ENCODE data around the gene PAF1. TPM values are rescaled to one million over a fixed set of nuclear protein-coding genes. Genes with fewer than 3 reads are reported as not detected.
A peak's percentile ranks its signal among the peaks of the same experiment; 100 is the strongest.

PAF1 gene
- total RNA-seq, 1 donor from 2014 or later = 15.6 TPM

DNA sequence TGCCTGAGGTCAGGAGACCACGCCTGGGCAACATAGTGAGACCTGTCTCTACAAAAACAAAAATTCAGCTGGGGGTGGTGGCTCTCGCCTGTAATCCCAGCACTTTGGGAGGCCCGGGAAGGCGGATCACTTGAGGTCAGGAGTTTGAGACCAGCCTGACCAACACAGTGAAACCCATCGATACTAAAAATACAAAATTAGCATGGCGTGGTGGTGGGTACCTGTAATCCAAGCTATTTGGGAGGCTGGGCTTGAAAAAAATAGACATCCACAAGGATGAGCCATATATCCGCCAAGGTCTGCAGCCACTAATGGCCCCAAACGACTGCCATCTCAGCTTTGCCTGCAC lies 41.7 kb upstream of the PAF1 start:
- peaks cover 2% of the 10 kb centered on the region for H3K27me3 Mint-ChIP-seq (ENCODE audit: insufficient read depth, low read depth)

DNA sequence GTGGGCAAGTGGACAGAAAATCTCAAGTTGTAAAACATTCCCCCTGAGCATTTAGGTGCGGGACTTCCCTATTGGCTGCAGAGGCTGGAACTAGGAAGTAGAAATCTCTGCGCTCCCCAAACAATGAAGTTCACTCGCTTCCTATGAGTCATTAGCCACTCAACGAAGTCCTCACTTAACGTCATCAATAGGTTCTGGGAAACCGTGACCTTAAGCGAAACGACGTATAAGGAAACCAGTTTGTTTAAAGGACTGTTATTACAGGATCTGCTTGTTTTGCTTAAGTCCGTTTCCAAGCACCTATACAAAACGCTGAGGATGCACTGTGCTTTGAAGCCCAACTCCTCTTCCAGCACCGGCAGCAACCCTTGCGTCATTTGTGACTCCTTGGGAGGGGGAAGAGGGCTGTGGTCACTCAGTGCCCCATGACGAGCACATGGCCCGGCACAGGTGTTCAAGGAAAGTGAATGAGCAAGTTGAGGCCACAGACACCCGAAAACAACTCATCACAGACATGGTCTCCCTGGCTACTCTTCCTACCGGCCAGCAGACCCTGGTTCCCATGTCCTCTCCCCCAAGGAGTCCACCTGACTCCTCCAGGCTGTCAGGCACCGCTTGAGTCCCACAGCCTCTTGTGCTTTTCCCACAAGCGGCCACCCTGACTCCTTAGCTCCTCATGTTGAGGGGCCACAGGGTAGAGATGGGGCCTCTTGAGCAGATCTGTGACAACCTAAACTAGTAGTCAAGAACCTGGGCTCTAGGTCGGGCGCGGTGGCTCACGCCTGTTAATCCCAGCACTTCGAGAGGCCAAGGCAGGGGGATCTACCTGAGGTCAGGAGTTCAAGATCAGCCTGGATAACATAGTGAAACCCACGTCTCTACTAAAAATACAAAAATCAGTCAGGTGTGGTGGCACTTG lies 40.0 kb upstream of the PAF1 start:
- peaks cover 31% of the 10 kb centered on the region for H3K79me2 ChIP-seq (ENCODE audit: low read depth)
- peaks cover 2% of the 10 kb centered on the region for H3K27me3 Mint-ChIP-seq (ENCODE audit: insufficient read depth, low read depth)
- H3K36me3 Mint-ChIP-seq = peaks cover 21% of the 10 kb centered on the region
- H3K27ac ChIP-seq = peak overlapping the region; percentile 56
- peaks cover 32% of the 10 kb centered on the region for H4K20me1 ChIP-seq (ENCODE audit: low read depth)
- no peak overlapping the region for H3K4me3 Mint-ChIP-seq
- H3K9me3 ChIP-seq (ENCODE audit: low read depth) = no peaks in the 10 kb centered on the region
- peaks cover 21% of the 10 kb centered on the region for H3K4me1 ChIP-seq
- H3K4me1 Mint-ChIP-seq = peaks cover 36% of the 10 kb centered on the region
- no peak overlapping the region for H3K9ac ChIP-seq
- H3F3A ChIP-seq (ENCODE audit: low read depth) = peaks cover 76% of the 10 kb centered on the region
- DNase-seq (ENCODE audit: low spot score) = no peak
- TF ChIP-seq EZH2phosphoT487 (IDR thresholded peaks at IDR 0.05) = no peak
- TF ChIP-seq EZH2 (IDR thresholded peaks at IDR 0.05) = no peak
- TF ChIP-seq, protein P1, sequence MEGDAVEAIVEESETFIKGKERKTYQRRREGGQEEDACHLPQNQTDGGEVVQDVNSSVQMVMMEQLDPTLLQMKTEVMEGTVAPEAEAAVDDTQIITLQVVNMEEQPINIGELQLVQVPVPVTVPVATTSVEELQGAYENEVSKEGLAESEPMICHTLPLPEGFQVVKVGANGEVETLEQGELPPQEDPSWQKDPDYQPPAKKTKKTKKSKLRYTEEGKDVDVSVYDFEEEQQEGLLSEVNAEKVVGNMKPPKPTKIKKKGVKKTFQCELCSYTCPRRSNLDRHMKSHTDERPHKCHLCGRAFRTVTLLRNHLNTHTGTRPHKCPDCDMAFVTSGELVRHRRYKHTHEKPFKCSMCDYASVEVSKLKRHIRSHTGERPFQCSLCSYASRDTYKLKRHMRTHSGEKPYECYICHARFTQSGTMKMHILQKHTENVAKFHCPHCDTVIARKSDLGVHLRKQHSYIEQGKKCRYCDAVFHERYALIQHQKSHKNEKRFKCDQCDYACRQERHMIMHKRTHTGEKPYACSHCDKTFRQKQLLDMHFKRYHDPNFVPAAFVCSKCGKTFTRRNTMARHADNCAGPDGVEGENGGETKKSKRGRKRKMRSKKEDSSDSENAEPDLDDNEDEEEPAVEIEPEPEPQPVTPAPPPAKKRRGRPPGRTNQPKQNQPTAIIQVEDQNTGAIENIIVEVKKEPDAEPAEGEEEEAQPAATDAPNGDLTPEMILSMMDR (IDR thresholded peaks at IDR 0.05) = no peak
- H3K4me2 ChIP-seq = no peak overlapping the region
- no peak overlapping the region for H3K4me3 ChIP-seq
- no peaks in the 10 kb centered on the region for H3K9me3 Mint-ChIP-seq
- no peaks in the 10 kb centered on the region for H3K27me3 ChIP-seq
- peaks cover 16% of the 10 kb centered on the region for H3K36me3 ChIP-seq
- H2AFZ ChIP-seq (replicated peaks) = no peak overlapping the region
- H3K27ac Mint-ChIP-seq = peak overlapping the region; percentile 85

More for the DNA sequence above, 41.7 kb upstream of the PAF1 start:
- Mint-ChIP-seq H3K4me3 (peak overlapping the region; percentile 50), H3K27ac (no peak overlapping the region), H3K36me3 (peaks cover 17% of the 10 kb centered on the region), H3K4me1 (peaks cover 38% of the 10 kb centered on the region), H3K9me3 (no peaks in the 10 kb centered on the region)
- Histone ChIP-seq H3K9ac (no peak overlapping the region), H2AFZ (replicated peaks) (no peak overlapping the region), H4K20me1 (ENCODE audit: low read depth) (peaks cover 32% of the 10 kb centered on the region), H3K79me2 (ENCODE audit: low read depth) (peaks cover 31% of the 10 kb centered on the region), H3K36me3 (peaks cover 16% of the 10 kb centered on the region), H3K27ac (no peak overlapping the region), H3K9me3 (ENCODE audit: low read depth) (no peaks in the 10 kb centered on the region), H3F3A (ENCODE audit: low read depth) (peaks cover 82% of the 10 kb centered on the region), H3K4me1 (peaks cover 27% of the 10 kb centered on the region), H3K4me2 (no peak overlapping the region), H3K27me3 (no peaks in the 10 kb centered on the region), H3K4me3 (no peak overlapping the region)
- TF ChIP-seq EZH2 (IDR thresholded peaks at IDR 0.05) (no peak), EZH2phosphoT487 (IDR thresholded peaks at IDR 0.05) (no peak)
- TF ChIP-seq, protein P1 (IDR thresholded peaks at IDR 0.05) = no peak
- DNase-seq (ENCODE audit: low spot score) = no peak

DNA sequence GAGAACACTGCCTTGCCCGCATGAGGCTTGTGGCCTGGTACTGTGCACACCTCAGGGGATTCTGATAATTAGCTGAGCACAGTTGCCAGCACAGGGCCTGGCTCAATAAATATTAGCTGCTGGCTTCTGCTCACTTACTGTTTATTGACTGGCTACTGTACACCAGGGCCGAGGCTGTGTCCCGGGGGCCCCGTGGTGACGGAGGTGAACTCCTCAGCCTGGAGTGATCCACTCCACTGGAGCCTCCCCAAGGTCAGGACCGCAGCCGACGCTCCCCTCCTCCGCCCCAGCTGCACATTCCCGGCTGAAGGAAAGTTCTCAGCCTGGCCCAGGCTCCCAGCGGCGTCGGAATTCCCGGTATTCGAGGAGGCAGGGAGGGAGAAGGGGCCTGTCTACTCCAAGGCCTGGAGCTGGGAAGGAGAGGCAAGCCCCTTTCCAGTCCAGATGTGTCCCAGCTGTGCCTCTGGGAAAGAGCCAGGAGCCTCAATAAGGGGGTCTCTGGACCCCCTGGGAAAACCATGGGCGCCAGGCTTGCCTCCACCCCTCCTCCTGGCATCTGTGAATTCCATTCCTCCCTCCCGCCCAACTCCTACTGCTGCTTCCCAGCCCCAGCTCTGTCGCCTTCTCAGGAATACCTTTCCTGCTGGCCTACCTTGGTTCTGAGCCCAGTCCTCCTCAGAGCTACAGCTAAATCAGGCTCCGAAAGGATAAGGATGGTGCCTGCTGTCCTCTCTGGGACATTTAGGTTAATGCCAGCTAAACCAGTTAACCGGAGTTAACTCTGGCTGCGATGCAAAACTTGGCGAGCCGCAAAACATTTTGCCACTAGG lies 37.6 kb upstream of the PAF1 start:
- H3K36me3 Mint-ChIP-seq = peaks cover 22% of the 10 kb centered on the region
- peak overlapping the region; percentile 96 for H3K27ac Mint-ChIP-seq
- H3K27ac ChIP-seq = peak overlapping the region; percentile 95
- H3K9me3 ChIP-seq (ENCODE audit: low read depth) = no peaks in the 10 kb centered on the region
- DNase-seq (ENCODE audit: low spot score) = peak; percentile 91
- peaks cover 10% of the 10 kb centered on the region for H3K4me1 ChIP-seq
- H3K27me3 Mint-ChIP-seq (ENCODE audit: insufficient read depth, low read depth) = peaks cover 4% of the 10 kb centered on the region
- no peaks in the 10 kb centered on the region for H3K9me3 Mint-ChIP-seq
- H3K27me3 ChIP-seq = no peaks in the 10 kb centered on the region
- peaks cover 59% of the 10 kb centered on the region for H3F3A ChIP-seq (ENCODE audit: low read depth)
- no peak overlapping the region for H3K4me3 ChIP-seq
- peaks cover 4% of the 10 kb centered on the region for H3K36me3 ChIP-seq
- H4K20me1 ChIP-seq (ENCODE audit: low read depth) = peaks cover 15% of the 10 kb centered on the region
- peak overlapping the region; percentile 73 for H3K4me3 Mint-ChIP-seq
- H2AFZ ChIP-seq (replicated peaks) = no peak overlapping the region
- no peak overlapping the region for H3K9ac ChIP-seq
- peaks cover 24% of the 10 kb centered on the region for H3K4me1 Mint-ChIP-seq
- TF ChIP-seq EZH2phosphoT487 (IDR thresholded peaks at IDR 0.05) = no peak
- TF ChIP-seq, protein P1 (IDR thresholded peaks at IDR 0.05) = no peak
- H3K79me2 ChIP-seq (ENCODE audit: low read depth) = peaks cover 8% of the 10 kb centered on the region
- H3K4me2 ChIP-seq = peak overlapping the region; percentile 56

Data from neural progenitor cell (in vitro differentiated cells).